MM.1S (cell line): ENCODE measurements around the gene CDC42BPA.

ENCODE experiments used
- CTCF ChIP-seq: fragments of 300-600 bp; sonication (generic); IDR thresholded peaks from 2 replicates; pipeline ENCODE4 v1.5.1; 2016; ENCODE audit warnings: antibody characterized with exemption, low read length, mixed read lengths
- EZH2 ChIP-seq: fragments of 300-600 bp; sonication (generic); optimal IDR thresholded peaks from 2 replicates; pipeline ENCODE3; 2017; ENCODE audit warnings: low read depth, mild to moderate bottlenecking, antibody characterized with exemption, low read length, mixed read lengths
- EZH2phosphoT487 ChIP-seq: fragments of 300-600 bp; sonication (generic); IDR thresholded peaks from 2 replicates; pipeline ENCODE4 v1.6.1; 2018; ENCODE audit warnings: antibody characterized with exemption, low read length

- no peak for TF ChIP-seq EZH2
- TF ChIP-seq CTCF: no peak
- no peak for TF ChIP-seq EZH2phosphoT487
These were observed 193.8 kb downstream of the CDC42BPA start for GRCh38 chr1:227124473-227124872.
